ENCODE results near the gene CAPN13.

- TF ChIP-seq, protein P1, sequence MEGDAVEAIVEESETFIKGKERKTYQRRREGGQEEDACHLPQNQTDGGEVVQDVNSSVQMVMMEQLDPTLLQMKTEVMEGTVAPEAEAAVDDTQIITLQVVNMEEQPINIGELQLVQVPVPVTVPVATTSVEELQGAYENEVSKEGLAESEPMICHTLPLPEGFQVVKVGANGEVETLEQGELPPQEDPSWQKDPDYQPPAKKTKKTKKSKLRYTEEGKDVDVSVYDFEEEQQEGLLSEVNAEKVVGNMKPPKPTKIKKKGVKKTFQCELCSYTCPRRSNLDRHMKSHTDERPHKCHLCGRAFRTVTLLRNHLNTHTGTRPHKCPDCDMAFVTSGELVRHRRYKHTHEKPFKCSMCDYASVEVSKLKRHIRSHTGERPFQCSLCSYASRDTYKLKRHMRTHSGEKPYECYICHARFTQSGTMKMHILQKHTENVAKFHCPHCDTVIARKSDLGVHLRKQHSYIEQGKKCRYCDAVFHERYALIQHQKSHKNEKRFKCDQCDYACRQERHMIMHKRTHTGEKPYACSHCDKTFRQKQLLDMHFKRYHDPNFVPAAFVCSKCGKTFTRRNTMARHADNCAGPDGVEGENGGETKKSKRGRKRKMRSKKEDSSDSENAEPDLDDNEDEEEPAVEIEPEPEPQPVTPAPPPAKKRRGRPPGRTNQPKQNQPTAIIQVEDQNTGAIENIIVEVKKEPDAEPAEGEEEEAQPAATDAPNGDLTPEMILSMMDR (IDR thresholded peaks at IDR 0.05 in 8 of 11, conservative IDR thresholded peaks at IDR 0.05 in 3 of 11) = no peak
- TF ChIP-seq POLR2AphosphoS5 (IDR thresholded peaks at IDR 0.05) (no peak), POLR2A (IDR thresholded peaks at IDR 0.05) (no peak)
Measured at GRCh38 chr2:30802611-30803010, 4.6 kb downstream of the CAPN13 start.

Measured in spleen (tissue), 7 donors.